HCT116 (cell line): Measurements from ENCODE around the gene DOLPP1. TPM values are rescaled to one million over a fixed set of nuclear protein-coding genes. Genes with fewer than 3 reads are reported as not detected.

Experiments used
- ATAC-seq: fragments of 200-7000 bp; cut with Tn5 transposase; 2 replicates; pipeline ENCODE4 v1.9.1; 2020; ENCODE audit warnings: mild to moderate bottlenecking, moderate library complexity
- BruUV-seq: library from RNA; stranded (reverse); fragments of 400-500 nt; replicated peaks from 2 replicates; lab custom pipeline; 2021; lab: Mats Ljungman, UMichigan
- CTCF ChIA-PET: fragments of 300-600 bp; sonication (Branson Sonifier 250); formaldehyde crosslinking; loops from one replicate; lab custom pipeline; 2021; ENCODE audit warnings: antibody characterized with exemption; lab: Charles Lee
- POLR2A ChIA-PET: fragments of 300-600, 350-600 bp; sonication (Branson Sonifier 250); formaldehyde crosslinking; loops from one replicate; lab custom pipeline; 2021; ENCODE audit warnings: antibody characterized with exemption; lab: Charles Lee
- RAD21 ChIA-PET, 2 experiments: fragments of 300-600 bp; sonication (Branson Sonifier 250); formaldehyde crosslinking; loops; one replicate each; lab custom pipeline; 2023; ENCODE audit warnings: low total read pairs in 2 of 2; ENCODE audit not compliant: uncharacterized antibody in 2 of 2, unreplicated experiment in 2 of 2, low non-redundant PET in 1 of 2; lab: Charles Lee
- DNase-seq: peaks from one replicate; pipeline ENCODE4 v3.0.0-alpha.2; 2010; ENCODE audit warnings: low read depth, low spot score
- H2AFZ ChIP-seq: fragments of 200-600 bp; shearing (Covaris generic), sonication (generic); 2 replicates; pipeline ENCODE4 v1.6.1; 2017; ENCODE audit warnings: low read depth, mixed run types, mixed read lengths, antibody characterized with exemption, low read length; ENCODE audit not compliant: poor library complexity, severe bottlenecking
- H3K27ac ChIP-seq: 2 replicates; pipeline ENCODE4 v1.5.1; 2012; ENCODE audit warnings: low read depth, low read length
- H3K27me3 ChIP-seq: fragments of 200-600 bp; sonication (generic); 2 replicates; pipeline ENCODE4 v1.6.1; 2016; ENCODE audit warnings: mixed run types, low read length, mixed read lengths; ENCODE audit not compliant: insufficient read depth
- H3K36me3 ChIP-seq, 2 experiments: fragments of 200-500 bp in 1 of 2; fragments of 200-600 bp in 1 of 2; sonication (Bioruptor generic) in 1 of 2; sonication (generic) in 1 of 2; 2 replicates each; pipeline versions ENCODE4 v1.5.1 to v1.6.1; 2014 to 2016; ENCODE audit warnings: low read length in 2 of 2, inconsistent platforms in 1 of 2, mixed read lengths in 1 of 2, mixed run types in 1 of 2; ENCODE audit not compliant: insufficient read depth in 2 of 2, control insufficient read depth in 1 of 2
- H3K4me1 ChIP-seq, 2 experiments: fragments of 200-600 bp in 1 of 2; sonication (generic) in 1 of 2; 2 replicates each; pipeline versions ENCODE4 v1.5.1 to v1.6.1; 2012 to 2017; ENCODE audit warnings: low read length in 2 of 2, inconsistent platforms in 1 of 2, mild to moderate bottlenecking in 1 of 2, mixed read lengths in 1 of 2, mixed run types in 1 of 2, moderate library complexity in 1 of 2; ENCODE audit not compliant: insufficient read depth in 2 of 2, control insufficient read depth in 1 of 2
- H3K4me2 ChIP-seq: fragments of 200-600 bp; sonication (generic); 2 replicates; pipeline ENCODE4 v1.6.1; 2017; ENCODE audit warnings: mixed run types, low read length, mixed read lengths
- H3K4me3 ChIP-seq, 2 experiments: fragments of 200-600 bp in 1 of 2; sonication (generic) in 1 of 2; replicated peaks in 1 of 2; 2 replicates each; pipeline ENCODE4 v1.5.1; 2011 to 2016; ENCODE audit warnings: low read length in 2 of 2, control low read depth in 1 of 2, low read depth in 1 of 2, mild to moderate bottlenecking in 1 of 2, mixed read lengths in 1 of 2, mixed run types in 1 of 2
- H3K79me2 ChIP-seq: fragments of 200-600 bp; sonication (generic); 2 replicates; pipeline ENCODE4 v1.6.1; 2017; ENCODE audit warnings: mild to moderate bottlenecking, mixed run types, low read length, moderate library complexity, mixed read lengths; ENCODE audit not compliant: insufficient read depth
- H3K9ac ChIP-seq: fragments of 200-600 bp; sonication (generic); 2 replicates; pipeline ENCODE4 v1.6.1; 2016; ENCODE audit warnings: low read length, mixed read lengths
- H3K9me2 ChIP-seq: fragments of 200-600 bp; sonication (generic), shearing (Covaris generic); 2 replicates; pipeline ENCODE4 v1.6.1; 2017; ENCODE audit warnings: mixed run types, mild to moderate bottlenecking, moderate library complexity; ENCODE audit not compliant: insufficient read depth
- H3K9me3 ChIP-seq, 2 experiments: fragments of 200-500 bp in 1 of 2; fragments of 200-600 bp in 1 of 2; sonication (Bioruptor generic) in 1 of 2; sonication (generic) in 1 of 2; 2 replicates each; pipeline ENCODE4 v1.6.1; 2014 to 2017; ENCODE audit warnings: low read length in 2 of 2, mixed read lengths in 2 of 2, inconsistent platforms in 1 of 2, low read depth in 1 of 2, mild to moderate bottlenecking in 1 of 2, mixed run types in 1 of 2, moderate library complexity in 1 of 2; ENCODE audit not compliant: control insufficient read depth in 1 of 2, insufficient read depth in 1 of 2
- H4K20me1 ChIP-seq: fragments of 200-600 bp; sonication (generic), shearing (Covaris generic); 2 replicates; pipeline ENCODE4 v1.6.1; 2017; ENCODE audit warnings: mixed run types, mild to moderate bottlenecking, moderate library complexity; ENCODE audit not compliant: insufficient read depth
- ATF3 ChIP-seq: IDR thresholded peaks from 2 replicates; pipeline ENCODE4 v1.6.1; 2012
- CBX3 ChIP-seq: IDR thresholded peaks from 2 replicates; pipeline ENCODE4 v1.6.1; 2012; ENCODE audit warnings: low read depth
- CTCF ChIP-seq, 3 experiments: fragments of 200-600 bp in 1 of 3; sonication (generic) in 1 of 3; IDR thresholded peaks in 2 of 3; conservative IDR thresholded peaks in 1 of 3; 2 replicates each; pipeline ENCODE4 v1.5.1; 2012 to 2017; ENCODE audit warnings: low read depth in 2 of 3, low read length in 2 of 3, antibody characterized with exemption in 1 of 3, borderline replicate concordance in 1 of 3, control low read depth in 1 of 3, mild to moderate bottlenecking in 1 of 3, mixed read lengths in 1 of 3, mixed run types in 1 of 3, moderate library complexity in 1 of 3; ENCODE audit not compliant: insufficient read depth in 1 of 3
- EGR1 ChIP-seq: IDR thresholded peaks from 2 replicates; pipeline ENCODE4 v1.6.1; 2012; ENCODE audit warnings: low read depth
- ELF1 ChIP-seq: IDR thresholded peaks from 2 replicates; pipeline ENCODE4 v1.6.1; 2012; ENCODE audit warnings: low read depth, borderline replicate concordance
- EZH2 ChIP-seq: fragments of 200-600 bp; sonication (generic); IDR thresholded peaks from 2 replicates; pipeline ENCODE4 v1.6.1; 2017; ENCODE audit warnings: antibody characterized with exemption, mixed run types
- EZH2phosphoT487 ChIP-seq: fragments of 200-600 bp; IDR thresholded peaks from 2 replicates; pipeline ENCODE4 v1.6.1; 2018; ENCODE audit warnings: antibody characterized with exemption, borderline replicate concordance
- FOSL1 ChIP-seq: IDR thresholded peaks from 2 replicates; pipeline ENCODE4 v1.6.1; 2012; ENCODE audit warnings: low read depth
- JUND ChIP-seq: IDR thresholded peaks from 2 replicates; pipeline ENCODE4 v1.6.1; 2012
- TCF7L2 ChIP-seq: IDR thresholded peaks from 2 replicates; pipeline ENCODE4 v1.7.0; 2011; ENCODE audit warnings: borderline replicate concordance, inconsistent platforms; ENCODE audit not compliant: insufficient read depth, insufficient read length; ENCODE audit errors: extremely low read depth
- ZNF274 ChIP-seq: fragments of 200-500 bp; sonication (Bioruptor generic); IDR thresholded peaks from 2 replicates; pipeline ENCODE4 v1.6.1; 2014; ENCODE audit warnings: mild to moderate bottlenecking, low read depth, low read length, inconsistent platforms
- intact Hi-C: fragments of 100-400 bp; cut with micrococcal nuclease; formaldehyde crosslinking; loops from 2 replicates; pipeline ENCODE4 v1.10.0; 2022
- total RNA-seq: library from RNA; stranded (reverse); gene quantifications from one replicate; pipeline ENCODE4 v1.2.1, GENCODE V29; 2021; ENCODE audit not compliant: unreplicated experiment

The DOLPP1 gene
- total RNA-seq, 1 experiment from 2014 or later = 17.4 TPM

- no peak for DNase-seq
- intact Hi-C loops = no loop called here
- TF ChIP-seq TCF7L2 = no peak
- no peak for TF ChIP-seq EGR1
- no peak for TF ChIP-seq CBX3
- TF ChIP-seq, all 23 proteins: peak for 0
- Histone ChIP-seq H4K20me1 (no peaks in the 10 kb centered on the region), H3K79me2 (peaks cover 1% of the 10 kb centered on the region; the same call in 1 of the 2 replicates), H3K4me2 (no peak overlapping the region), H3K4me1 (no peaks in the 10 kb centered on the region), H3K9ac (no peak overlapping the region), H3K36me3 (peaks cover 2 to 14% of the 10 kb centered on the region in 2 experiments; a peak in 3 of 4 replicates), H3K27ac (no peak overlapping the region), H3K9me3 (no peaks in the 10 kb centered on the region), H3K9me2 (no peaks in the 10 kb centered on the region), H2AFZ (no peak overlapping the region), H3K4me3 (no peak overlapping the region), H3K27me3 (no peaks in the 10 kb centered on the region)
- ChIA-PET POLR2A (no interaction called here), RAD21 (no interaction called here), CTCF (no interaction called here)
- ATAC-seq = no peak
- BruUV-seq = no TSS peak
Measured at GRCh38 chr9:129089246-129089645, 8.3 kb downstream of the DOLPP1 start.

GRCh38 chr9:129093602-129094386 lies 12.9 kb downstream of the DOLPP1 start:
- no peak for TF ChIP-seq ATF3
- no peak for TF ChIP-seq ZNF274
- no peak for TF ChIP-seq EZH2
- TF ChIP-seq ELF1 = no peak
- TF ChIP-seq JUND = no peak
- no peak for TF ChIP-seq FOSL1
- TF ChIP-seq EZH2phosphoT487 = no peak
- TF ChIP-seq CTCF (IDR thresholded peaks at IDR 0.05 in 2 of 3, conservative IDR thresholded peaks at IDR 0.05 in 1 of 3; ENCODE audit: borderline replicate concordance in 1 of 3, insufficient read depth in 1 of 3, low read depth in 2 of 3, low read length in 2 of 3) = no peak
- ChIA-PET POLR2A (no interaction called here), RAD21 (no interaction called here), CTCF (no interaction called here)
- H3K9me2 ChIP-seq = no peaks in the 10 kb centered on the region
- H2AFZ ChIP-seq = no peak overlapping the region
- H3K4me1 ChIP-seq = no peaks in the 10 kb centered on the region
- H3K27me3 ChIP-seq = no peaks in the 10 kb centered on the region
- no peak overlapping the region for H3K27ac ChIP-seq
- intact Hi-C loops = no loop called here
- ATAC-seq (peak; percentile 16), DNase-seq (no peak)
- no peak overlapping the region for H3K9ac ChIP-seq
- no TSS peak for BruUV-seq
- no peaks in the 10 kb centered on the region; a peak in 1 of 4 replicates for H3K36me3 ChIP-seq
- no peak overlapping the region for H3K4me2 ChIP-seq
- no peaks in the 10 kb centered on the region for H3K9me3 ChIP-seq
- H3K4me3 ChIP-seq = no peak overlapping the region
- H4K20me1 ChIP-seq = no peaks in the 10 kb centered on the region
- no peaks in the 10 kb centered on the region for H3K79me2 ChIP-seq
